ENCODE measurements around the gene MYOM1.

The MYOM1 gene

GRCh38 chr18:3115447-3116030 lies 104.2 kb downstream of the MYOM1 start:
- H3K4me3 ChIP-seq (ENCODE audit: control insufficient read depth, low read depth, low read length), result no peak overlapping the region
- TF ChIP-seq, protein P1, sequence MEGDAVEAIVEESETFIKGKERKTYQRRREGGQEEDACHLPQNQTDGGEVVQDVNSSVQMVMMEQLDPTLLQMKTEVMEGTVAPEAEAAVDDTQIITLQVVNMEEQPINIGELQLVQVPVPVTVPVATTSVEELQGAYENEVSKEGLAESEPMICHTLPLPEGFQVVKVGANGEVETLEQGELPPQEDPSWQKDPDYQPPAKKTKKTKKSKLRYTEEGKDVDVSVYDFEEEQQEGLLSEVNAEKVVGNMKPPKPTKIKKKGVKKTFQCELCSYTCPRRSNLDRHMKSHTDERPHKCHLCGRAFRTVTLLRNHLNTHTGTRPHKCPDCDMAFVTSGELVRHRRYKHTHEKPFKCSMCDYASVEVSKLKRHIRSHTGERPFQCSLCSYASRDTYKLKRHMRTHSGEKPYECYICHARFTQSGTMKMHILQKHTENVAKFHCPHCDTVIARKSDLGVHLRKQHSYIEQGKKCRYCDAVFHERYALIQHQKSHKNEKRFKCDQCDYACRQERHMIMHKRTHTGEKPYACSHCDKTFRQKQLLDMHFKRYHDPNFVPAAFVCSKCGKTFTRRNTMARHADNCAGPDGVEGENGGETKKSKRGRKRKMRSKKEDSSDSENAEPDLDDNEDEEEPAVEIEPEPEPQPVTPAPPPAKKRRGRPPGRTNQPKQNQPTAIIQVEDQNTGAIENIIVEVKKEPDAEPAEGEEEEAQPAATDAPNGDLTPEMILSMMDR (conservative IDR thresholded peaks at IDR 0.05; ENCODE audit: control insufficient read depth, insufficient read depth, low read depth, low read length), result no peak
- DNase-seq (ENCODE audit: low read depth), result no peak

GRCh38 chr18:3114451-3114850 lies 105.3 kb downstream of the MYOM1 start:
- TF ChIP-seq, protein P1 (conservative IDR thresholded peaks at IDR 0.05; ENCODE audit: control insufficient read depth, insufficient read depth, low read depth, low read length), result no peak
- no peak for DNase-seq (ENCODE audit: low read depth)
- no peak overlapping the region for H3K4me3 ChIP-seq (ENCODE audit: control insufficient read depth, low read depth, low read length)

GRCh38 chr18:3114026-3114425 lies 105.7 kb downstream of the MYOM1 start:
- DNase-seq (ENCODE audit: low read depth), result no peak
- TF ChIP-seq, protein P1 (conservative IDR thresholded peaks at IDR 0.05; ENCODE audit: control insufficient read depth, insufficient read depth, low read depth, low read length), result no peak

GRCh38 chr18:3111523-3112240 lies 108.1 kb downstream of the MYOM1 start:
- H3K4me3 ChIP-seq (ENCODE audit: control insufficient read depth, low read depth, low read length), result no peak overlapping the region
- no peak for DNase-seq (ENCODE audit: low read depth)
- TF ChIP-seq, protein P1 (conservative IDR thresholded peaks at IDR 0.05; ENCODE audit: control insufficient read depth, insufficient read depth, low read depth, low read length), result no peak

More at GRCh38 chr18:3114026-3114425, 105.7 kb downstream of the MYOM1 start:
- H3K4me3 ChIP-seq (ENCODE audit: control insufficient read depth, low read depth, low read length), result no peak overlapping the region

GRCh38 chr18:3110034-3110752 lies 109.6 kb downstream of the MYOM1 start:
- no peak for DNase-seq (ENCODE audit: low read depth)
- TF ChIP-seq, protein P1 (conservative IDR thresholded peaks at IDR 0.05; ENCODE audit: control insufficient read depth, insufficient read depth, low read depth, low read length), result no peak
- no peak overlapping the region for H3K4me3 ChIP-seq (ENCODE audit: control insufficient read depth, low read depth, low read length)

- H3K4me3 ChIP-seq (ENCODE audit: control insufficient read depth, low read depth, low read length), result no peak overlapping the region
- TF ChIP-seq, protein P1 (conservative IDR thresholded peaks at IDR 0.05; ENCODE audit: control insufficient read depth, insufficient read depth, low read depth, low read length), result no peak
- no peak for DNase-seq (ENCODE audit: low read depth)
Observed at GRCh38 chr18:3107740-3108151, 112.0 kb downstream of the MYOM1 start.

Data from fibroblast of mammary gland (primary cell).